Progenitor cell of endocrine pancreas (in vitro differentiated cells): ENCODE measurements around the gene CGNL1. TPM values are rescaled to one million over a fixed set of nuclear protein-coding genes. Genes with fewer than 3 reads are reported as not detected.

Experiments used
- DNase-seq: peaks from one replicate; pipeline ENCODE4 v3.0.0; 2021; ENCODE audit warnings: low spot score; ENCODE audit not compliant: unreplicated experiment
- H3K27ac Mint-ChIP-seq: 2 replicates; pipeline ENCODE4 v1.8.0; 2021; ENCODE audit warnings: mild to moderate bottlenecking, moderate library complexity, mixed read lengths
- H3K27me3 Mint-ChIP-seq: 2 replicates; pipeline ENCODE4 v1.8.0; 2021; ENCODE audit warnings: mixed read lengths
- H3K36me3 Mint-ChIP-seq: 2 replicates; pipeline ENCODE4 v1.8.0; 2022; ENCODE audit warnings: mixed read lengths; ENCODE audit not compliant: insufficient read depth
- H3K4me1 Mint-ChIP-seq: 2 replicates; pipeline ENCODE4 v1.8.0; 2021; ENCODE audit warnings: low read depth, mixed read lengths
- H3K4me3 Mint-ChIP-seq: 2 replicates; pipeline ENCODE4 v1.8.0; 2021; ENCODE audit warnings: low read depth, mild to moderate bottlenecking, moderate library complexity, mixed read lengths
- H3K9me3 Mint-ChIP-seq: 2 replicates; pipeline ENCODE4 v1.8.0; 2021; ENCODE audit warnings: low read depth, mixed read lengths
- total RNA-seq: library from RNA; stranded (reverse); gene quantifications from 2 replicates; pipeline ENCODE4 v1.2.1, GENCODE V29; 2021
- TF ChIP-seq, protein P1 (sequence below): fragments of 200-600 bp; sonication (generic); IDR thresholded peaks from one replicate; pipeline ENCODE4 v1.5.0; 2021; ENCODE audit warnings: antibody characterized with exemption, mild to moderate bottlenecking; ENCODE audit not compliant: unreplicated experiment

The CGNL1 gene
- total RNA-seq, 1 donor from 2014 or later, result 41.9 TPM

- Mint-ChIP-seq H3K27ac (peak overlapping the region; percentile 95), H3K27me3 (no peaks in the 10 kb centered on the region), H3K4me3 (peak overlapping the region; percentile 9), H3K9me3 (peaks cover 3% of the 10 kb centered on the region), H3K4me1 (peaks cover 55% of the 10 kb centered on the region), H3K36me3 (peaks cover 7% of the 10 kb centered on the region)
- TF ChIP-seq, protein P1, sequence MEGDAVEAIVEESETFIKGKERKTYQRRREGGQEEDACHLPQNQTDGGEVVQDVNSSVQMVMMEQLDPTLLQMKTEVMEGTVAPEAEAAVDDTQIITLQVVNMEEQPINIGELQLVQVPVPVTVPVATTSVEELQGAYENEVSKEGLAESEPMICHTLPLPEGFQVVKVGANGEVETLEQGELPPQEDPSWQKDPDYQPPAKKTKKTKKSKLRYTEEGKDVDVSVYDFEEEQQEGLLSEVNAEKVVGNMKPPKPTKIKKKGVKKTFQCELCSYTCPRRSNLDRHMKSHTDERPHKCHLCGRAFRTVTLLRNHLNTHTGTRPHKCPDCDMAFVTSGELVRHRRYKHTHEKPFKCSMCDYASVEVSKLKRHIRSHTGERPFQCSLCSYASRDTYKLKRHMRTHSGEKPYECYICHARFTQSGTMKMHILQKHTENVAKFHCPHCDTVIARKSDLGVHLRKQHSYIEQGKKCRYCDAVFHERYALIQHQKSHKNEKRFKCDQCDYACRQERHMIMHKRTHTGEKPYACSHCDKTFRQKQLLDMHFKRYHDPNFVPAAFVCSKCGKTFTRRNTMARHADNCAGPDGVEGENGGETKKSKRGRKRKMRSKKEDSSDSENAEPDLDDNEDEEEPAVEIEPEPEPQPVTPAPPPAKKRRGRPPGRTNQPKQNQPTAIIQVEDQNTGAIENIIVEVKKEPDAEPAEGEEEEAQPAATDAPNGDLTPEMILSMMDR, result no peak
- DNase-seq, result no peak
Measured at GRCh38 chr15:57495554-57496165, 119.4 kb downstream of the CGNL1 start.

GRCh38 chr15:57496594-57496945 lies 120.3 kb downstream of the CGNL1 start:
- peaks cover 7% of the 10 kb centered on the region for H3K36me3 Mint-ChIP-seq
- no peaks in the 10 kb centered on the region for H3K27me3 Mint-ChIP-seq
- H3K9me3 Mint-ChIP-seq, result peaks cover 3% of the 10 kb centered on the region
- DNase-seq, result no peak
- peak overlapping the region; percentile 0 for H3K4me3 Mint-ChIP-seq
- H3K27ac Mint-ChIP-seq, result peak overlapping the region; percentile 95
- H3K4me1 Mint-ChIP-seq, result peaks cover 61% of the 10 kb centered on the region
- TF ChIP-seq, protein P1, result no peak

DNA sequence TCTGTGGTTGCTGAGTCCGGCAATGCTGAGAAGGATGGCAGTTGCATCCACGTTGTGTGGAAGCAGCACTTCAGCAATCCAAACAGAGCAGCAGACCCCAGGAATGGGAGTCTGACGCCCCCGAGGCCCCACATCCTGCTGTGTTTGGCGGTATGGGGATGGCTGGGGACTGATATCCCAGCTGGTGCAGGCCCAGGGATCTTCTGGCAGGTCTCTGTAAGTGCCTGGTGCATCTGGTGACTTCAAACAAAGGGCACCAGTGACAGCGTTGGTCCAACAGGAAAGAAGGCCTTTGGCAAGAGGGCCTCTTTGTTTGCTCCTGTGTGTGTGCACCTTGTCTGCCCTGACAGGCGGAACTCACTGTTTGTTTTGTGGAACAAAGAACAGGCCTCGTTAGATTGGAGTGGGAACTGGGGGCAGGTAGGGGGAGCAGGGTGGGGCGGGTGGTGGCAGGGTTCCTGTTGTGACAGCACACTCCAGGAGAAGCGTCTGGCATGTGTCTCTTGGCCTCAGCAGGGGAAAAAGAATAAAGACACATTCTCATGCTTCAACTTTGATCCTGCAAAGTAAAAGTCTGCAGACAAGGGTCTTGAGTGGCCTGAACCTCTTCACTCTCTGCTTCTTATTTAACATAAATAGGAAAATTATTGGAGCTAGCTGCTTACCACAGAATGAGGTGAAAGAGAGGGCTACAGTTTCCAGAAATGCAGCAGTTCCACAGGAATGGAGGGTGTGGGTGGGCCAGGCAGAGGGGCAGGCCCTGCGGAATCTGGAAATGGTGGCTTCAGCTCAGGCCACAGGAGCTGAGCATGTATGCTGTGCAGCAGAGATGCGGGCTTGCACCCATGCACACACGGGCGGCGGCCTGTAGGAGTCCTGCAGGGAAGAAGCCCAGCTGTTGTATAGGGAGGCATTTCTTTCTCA lies 120.9 kb downstream of the CGNL1 start:
- Mint-ChIP-seq H3K27me3 (no peaks in the 10 kb centered on the region), H3K4me3 (peak overlapping the region; percentile 29), H3K36me3 (peaks cover 7% of the 10 kb centered on the region), H3K9me3 (peaks cover 3% of the 10 kb centered on the region), H3K27ac (peak overlapping the region; percentile 95), H3K4me1 (peaks cover 68% of the 10 kb centered on the region)
- DNase-seq, result no peak
- TF ChIP-seq, protein P1, result no peak

- TF ChIP-seq, protein P1, result no peak
- H3K9me3 Mint-ChIP-seq, result peaks cover 3% of the 10 kb centered on the region
- H3K4me1 Mint-ChIP-seq, result peaks cover 88% of the 10 kb centered on the region
- no peak overlapping the region for H3K4me3 Mint-ChIP-seq
- DNase-seq, result no peak
- H3K36me3 Mint-ChIP-seq, result peaks cover 3% of the 10 kb centered on the region
- H3K27ac Mint-ChIP-seq, result peak overlapping the region; percentile 86
- H3K27me3 Mint-ChIP-seq, result no peaks in the 10 kb centered on the region
Measured at GRCh38 chr15:57500256-57500655, 124.0 kb downstream of the CGNL1 start.

- Mint-ChIP-seq H3K36me3 (peaks cover 3% of the 10 kb centered on the region), H3K4me3 (no peak overlapping the region), H3K27me3 (no peaks in the 10 kb centered on the region), H3K4me1 (peaks cover 88% of the 10 kb centered on the region), H3K9me3 (no peaks in the 10 kb centered on the region), H3K27ac (peak overlapping the region; percentile 86)
- TF ChIP-seq, protein P1, result no peak
- DNase-seq, result no peak
Measured at GRCh38 chr15:57500979-57501576, 124.8 kb downstream of the CGNL1 start.
